Renal cortex interstitium (tissue), 11 donors: ENCODE measurements around the gene UBALD2. TPM values are rescaled to one million over a fixed set of nuclear protein-coding genes. Genes with fewer than 3 reads are reported as not detected.
"Not testable (repeated sequence)": the region's sequence is repeated elsewhere in the genome, so short reads cannot be mapped to it uniquely, and the experiment has no call there.

ENCODE experiments used
- DNase-seq, 11 donors: peaks; one replicate each; pipeline ENCODE4 v3.0.0-alpha.2; 2013; ENCODE audit warnings: low read depth in 9 of 11, low spot score in 4 of 11; ENCODE audit errors: extremely low read depth in 1 of 11
- polyA plus RNA-seq, 3 donors: library from polyadenylated mRNA; unstranded; fragments of 120-200 nt; gene quantifications; one replicate each; pipeline ENCODE4 v1.2.1, GENCODE V29; 2013; ENCODE audit not compliant: insufficient read length in 3 of 3

UBALD2 gene
- polyA plus RNA-seq, 3 donors: 24.9 to 51.5 (median 41.0) TPM

DNA sequence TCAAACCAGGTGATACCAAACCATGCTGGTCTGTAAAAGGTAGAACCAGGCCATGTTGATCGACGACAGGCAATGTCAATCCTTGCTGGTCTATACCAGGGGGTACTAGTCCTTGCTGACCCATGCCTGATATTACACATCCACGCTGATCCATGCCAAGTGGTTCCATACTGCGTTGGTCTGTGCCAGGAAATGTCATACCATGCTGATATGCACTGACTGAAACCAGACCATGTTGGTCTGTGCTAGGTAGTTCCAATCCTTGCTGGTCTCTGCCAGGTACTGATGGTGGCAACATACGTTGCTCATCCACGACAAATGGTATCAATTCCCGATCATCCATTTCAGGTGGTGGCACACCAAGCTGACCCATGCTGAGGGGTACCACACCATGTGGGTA, 28.0 kb downstream of the UBALD2 start:
- DNase-seq: no peak

GRCh38 chr17:76296186-76296585, 31.0 kb downstream of the UBALD2 start:
- no peak for DNase-seq

DNA sequence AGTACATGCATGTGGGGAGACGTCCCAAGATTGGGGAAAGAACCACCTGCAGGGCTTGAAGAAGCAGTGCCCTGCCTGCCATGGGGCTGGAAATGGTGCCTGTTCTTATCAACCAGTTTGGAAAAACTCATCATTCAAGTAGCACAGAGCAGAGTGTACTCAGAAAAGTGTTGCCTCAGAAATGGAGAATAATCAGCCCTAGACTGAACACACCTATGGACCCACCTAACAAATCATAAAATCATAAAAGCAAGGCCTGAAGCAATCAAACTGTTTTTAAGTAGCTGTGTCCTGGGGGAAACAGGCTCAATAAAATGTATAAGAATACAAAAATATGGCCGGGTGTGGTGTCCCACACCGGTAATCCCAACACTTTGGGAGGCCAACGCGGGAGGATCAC, 31.7 kb downstream of the UBALD2 start:
- no peak for DNase-seq

- no peak for DNase-seq
Measured at GRCh38 chr17:76297436-76297835, 32.3 kb downstream of the UBALD2 start.

DNA sequence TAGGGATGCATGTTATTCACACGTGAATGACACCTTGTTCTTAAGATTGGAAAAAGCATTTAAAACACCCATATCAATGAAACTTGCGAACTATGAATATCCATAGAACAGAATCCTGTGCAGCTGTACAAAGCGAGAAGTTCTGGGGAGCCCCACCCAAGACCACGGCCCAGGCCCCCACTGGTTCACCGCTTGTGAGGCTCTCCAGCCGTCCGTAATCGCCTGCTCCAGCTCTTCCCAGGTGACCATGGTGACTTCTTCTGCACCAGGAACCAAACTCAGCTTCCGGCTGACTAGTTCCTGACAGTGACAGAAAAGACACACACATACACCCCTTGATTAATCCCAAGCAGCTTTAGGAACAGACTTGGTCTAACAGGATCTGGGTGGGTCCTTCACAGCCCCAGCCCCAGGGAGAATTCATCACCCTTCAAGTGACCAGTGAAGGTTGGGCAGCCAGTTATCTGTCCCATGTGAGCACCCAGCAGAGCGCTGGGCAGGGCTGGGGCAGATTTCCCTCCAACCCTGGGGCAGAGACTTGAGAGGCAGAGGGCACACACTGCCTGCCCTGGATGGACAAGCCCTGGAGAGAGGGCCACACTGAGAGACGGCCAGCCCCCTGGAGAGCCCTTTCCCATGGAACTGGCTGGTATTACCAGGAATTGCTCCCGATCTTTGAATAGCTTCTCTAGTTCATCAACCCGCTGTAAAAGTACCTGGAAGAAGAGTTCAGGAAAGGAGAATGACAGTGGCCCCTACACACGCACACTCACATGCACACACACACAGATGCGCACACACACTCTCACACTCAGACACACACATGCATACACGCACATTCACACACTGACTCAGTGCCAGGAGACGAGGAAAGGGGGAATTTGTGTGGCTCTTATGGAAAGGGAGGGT, 39.3 kb downstream of the UBALD2 start:
- DNase-seq: no peak

DNA sequence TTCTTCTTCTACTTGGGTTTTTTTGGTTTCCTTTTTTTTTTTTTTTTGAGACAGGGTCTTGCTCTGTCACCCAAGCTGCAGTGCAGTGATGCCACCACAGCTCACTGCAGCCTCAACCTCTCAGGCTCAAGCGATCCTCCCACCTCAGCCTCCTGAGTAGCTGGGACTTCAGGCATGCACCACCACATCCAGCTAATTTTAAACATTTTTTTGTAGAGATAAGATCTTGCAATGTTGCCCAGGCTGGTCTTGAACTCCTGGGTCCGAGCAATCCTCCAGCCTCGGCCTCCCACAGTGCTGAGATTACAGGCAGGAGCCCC, 39.9 kb downstream of the UBALD2 start:
- DNase-seq: not testable (repeated sequence)

DNA sequence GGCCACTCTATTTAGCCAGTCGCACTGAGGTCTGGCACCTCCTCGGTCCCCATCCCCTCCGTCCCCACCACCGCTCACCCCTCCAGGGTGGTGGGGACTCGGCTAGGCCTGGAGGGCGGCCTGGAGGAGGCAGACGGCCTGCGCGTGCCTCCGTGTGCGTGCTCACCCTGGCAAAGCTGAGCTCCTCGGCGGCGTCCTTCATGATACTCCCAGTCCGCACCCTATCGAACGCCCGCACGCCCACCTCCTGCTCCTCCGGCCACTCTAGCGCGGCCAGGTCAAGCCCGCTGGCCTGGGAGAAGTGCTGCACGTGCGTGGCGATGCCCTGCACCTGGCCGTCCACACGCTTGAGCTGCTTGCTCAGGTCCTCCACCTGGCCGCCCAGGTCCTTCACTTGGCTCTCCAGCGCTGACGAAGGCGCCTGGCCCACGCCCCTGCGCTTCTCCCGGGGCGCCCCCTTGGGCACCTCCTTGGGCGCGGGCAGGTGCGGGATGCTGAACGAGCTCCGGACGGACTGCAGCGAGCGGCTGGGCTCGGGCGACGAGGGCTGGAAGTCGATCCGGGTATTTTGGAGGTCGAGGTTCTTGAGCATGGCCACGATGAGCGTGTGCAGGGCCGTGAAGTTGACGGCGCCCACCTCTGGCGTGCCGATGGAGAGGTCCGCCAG, 42.3 kb downstream of the UBALD2 start:
- no peak for DNase-seq

DNA sequence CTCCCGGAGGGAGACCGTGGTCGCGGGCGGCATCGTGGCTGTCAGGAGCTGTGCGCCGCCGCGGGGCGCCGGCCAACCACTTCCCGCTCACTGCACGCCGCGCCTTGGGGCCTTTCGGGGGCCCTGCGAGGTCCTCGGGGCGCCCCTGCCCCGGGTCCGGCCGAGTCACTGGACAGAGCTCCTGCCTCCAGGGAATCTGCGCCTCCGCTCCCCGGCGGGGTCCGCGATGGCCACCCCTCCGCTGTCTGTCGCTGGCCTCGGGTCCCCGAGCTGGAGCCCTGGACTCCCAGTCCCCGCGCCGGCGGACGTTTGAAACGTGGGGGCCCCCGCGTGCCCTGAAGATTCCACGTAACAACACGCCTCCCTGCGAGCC, 42.8 kb downstream of the UBALD2 start, which contains the start of gene QRICH2:
Gene QRICH2, minus strand, starts transcription at position 311 of the 373 bp plus-strand sequence. Its CDS starts 278 bp downstream, at position 33.
- DNase-seq: no peak

DNA sequence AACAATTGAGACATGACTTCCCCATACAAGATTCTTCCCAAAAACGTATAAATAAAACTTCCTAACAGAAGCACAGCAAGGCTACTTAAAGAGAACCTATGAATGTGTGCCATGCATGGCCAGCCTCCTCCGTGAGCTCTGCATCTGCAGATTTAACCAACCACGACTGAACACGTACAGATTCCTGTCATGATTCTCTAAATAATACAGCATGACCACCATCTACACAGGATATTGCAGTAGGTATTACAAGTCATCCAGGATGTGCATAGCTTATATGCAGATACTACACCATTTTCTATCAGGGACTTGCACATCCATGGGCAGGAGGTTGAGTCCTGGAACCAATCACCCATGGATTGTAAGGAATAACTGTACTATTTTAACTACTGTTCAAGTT, 44.3 kb downstream of the UBALD2 start:
- no peak for DNase-seq

DNA sequence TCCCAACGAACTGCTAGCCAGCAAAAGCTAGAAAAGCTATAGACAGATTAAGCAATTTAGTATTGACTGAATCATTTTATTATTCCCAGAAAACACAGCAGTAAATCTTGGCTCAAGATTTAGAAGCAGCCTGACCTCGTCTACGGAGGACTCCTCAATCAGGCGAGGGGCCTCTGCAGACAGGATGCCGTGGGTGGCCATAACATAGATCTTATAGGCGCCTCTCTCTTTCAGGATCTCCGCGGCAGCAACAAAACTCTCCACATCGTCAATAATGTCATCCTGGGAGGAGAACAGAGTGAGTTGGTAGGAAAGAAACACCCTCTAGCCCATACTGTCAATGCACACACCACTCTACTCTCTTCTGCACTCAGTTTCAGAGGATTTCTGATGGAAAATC, 47.6 kb downstream of the UBALD2 start:
- DNase-seq: no peak

DNA sequence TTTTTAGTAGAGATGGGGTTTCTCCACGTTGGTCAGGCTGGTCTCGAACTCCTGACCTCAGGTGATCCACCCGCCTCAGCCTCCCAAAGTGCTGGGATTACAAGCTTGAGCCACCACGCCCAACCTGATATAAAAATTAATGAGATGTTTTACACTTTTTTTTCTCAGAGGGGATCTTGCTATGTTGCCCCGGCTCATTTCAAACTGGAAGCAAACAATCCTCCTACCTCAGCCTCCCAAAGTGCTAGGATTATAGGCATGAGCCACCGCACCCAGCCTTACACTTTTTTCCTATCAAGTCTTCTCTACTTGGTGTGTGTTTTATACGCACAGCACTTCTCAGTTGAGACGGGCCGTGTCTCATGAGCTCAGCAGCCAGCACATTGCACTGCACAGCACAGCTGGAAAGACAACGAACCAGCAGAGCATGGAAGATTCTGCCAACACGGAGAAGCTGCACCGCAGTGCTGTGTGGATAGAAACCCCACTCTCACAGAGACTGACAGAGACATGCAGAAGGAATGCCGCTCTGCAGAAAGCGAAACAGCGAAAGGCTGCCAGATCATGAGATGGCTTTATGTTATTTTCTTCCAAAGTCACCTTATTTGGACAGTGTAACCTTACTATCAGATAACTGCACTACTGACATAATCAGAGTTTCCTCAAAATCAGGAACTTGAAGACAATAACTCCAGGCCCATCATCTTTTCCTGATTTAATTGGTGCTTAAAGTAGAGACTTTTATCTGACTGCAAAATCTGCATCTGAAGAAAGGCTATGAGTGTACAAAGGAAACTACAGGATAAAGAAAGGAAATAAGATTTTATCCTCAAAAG, 49.5 kb downstream of the UBALD2 start:
- DNase-seq: no peak

- no peak for DNase-seq
Measured at GRCh38 chr17:76317535-76317934, 52.4 kb downstream of the UBALD2 start.

DNA sequence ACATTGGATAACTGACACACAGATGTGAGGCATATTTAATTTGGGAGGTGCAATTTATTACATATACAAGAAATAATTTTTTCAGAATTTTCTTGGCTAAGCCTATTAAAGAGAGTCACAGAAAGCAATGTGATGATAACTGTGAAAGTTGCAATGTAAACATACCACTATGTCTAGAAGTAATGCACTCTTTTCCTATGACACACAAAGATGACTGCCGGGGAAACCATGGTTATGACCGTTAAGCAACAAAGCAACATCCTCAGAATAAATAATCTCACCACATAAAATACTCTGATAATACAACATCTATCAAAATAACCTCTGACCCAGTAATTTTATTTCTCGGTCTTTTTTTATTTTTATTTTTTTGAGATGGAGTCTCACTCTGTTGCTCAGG, 53.4 kb downstream of the UBALD2 start:
- DNase-seq: no peak

Other genes starting within 250 kb of the UBALD2 start
- 10 to 100 TPM; 13.5 to 25.8 (median 19.3) TPM for gene EVPL, start 238.0 kb upstream of the UBALD2 start, polyA plus RNA-seq
- 100 to 1,000 TPM; 101 to 122 (median 118) TPM for gene SRP68, start 192.8 kb upstream of the UBALD2 start, polyA plus RNA-seq
- 1 to 10 TPM in 1 of 3 donors, under 1 TPM in 2; 0.28 to 1.8 (median 0.29) TPM for gene GALR2, start 190.6 kb upstream of the UBALD2 start, polyA plus RNA-seq
- gene ZACN, start 186.2 kb upstream of the UBALD2 start, polyA plus RNA-seq: 10 to 100 TPM in 2 of 3 donors, 1 to 10 TPM in 1; 8.5 to 24.6 (median 15.8) TPM
- gene EXOC7, start 161.6 kb upstream of the UBALD2 start, polyA plus RNA-seq: 100 to 1,000 TPM; 150 to 184 (median 159) TPM
- 10 to 100 TPM; 16.7 to 26.9 (median 23.6) TPM for gene FOXJ1, start 124.1 kb upstream of the UBALD2 start, polyA plus RNA-seq
- 10 to 100 TPM; 27.2 to 31.8 (median 31.6) TPM for gene RNF157, start 24.9 kb upstream of the UBALD2 start, polyA plus RNA-seq
- gene QRICH2, start 42.9 kb downstream of the UBALD2 start, polyA plus RNA-seq: 1 to 10 TPM; 6.2 to 9.5 (median 7.4) TPM
- 10 to 100 TPM; 76.1 to 83.6 (median 80.2) TPM for gene PRPSAP1, start 88.6 kb downstream of the UBALD2 start, polyA plus RNA-seq
- 1 to 10 TPM; 2.4 to 3.8 (median 3.5) TPM for gene SPHK1, start 119.3 kb downstream of the UBALD2 start, polyA plus RNA-seq
- 10 to 100 TPM; 26.4 to 31.8 (median 28.6) TPM for gene UBE2O, start 187.8 kb downstream of the UBALD2 start, polyA plus RNA-seq
- gene AANAT, start 202.3 kb downstream of the UBALD2 start, polyA plus RNA-seq: under 1 TPM; 0.12 to 0.37 (median 0.29) TPM
- gene RHBDF2, start 236.1 kb downstream of the UBALD2 start, polyA plus RNA-seq: 10 to 100 TPM in 1 of 3 donors, 1 to 10 TPM in 2; 5.0 to 11.0 (median 8.5) TPM